Amniotic stem cell (primary cell): ENCODE results near the gene DLX3.

Experiments used
- DNase-seq: peaks from one replicate; lab custom pipeline; 2025; lab: John Stamatoyannopoulos, UW

Gene DLX3

DNA sequence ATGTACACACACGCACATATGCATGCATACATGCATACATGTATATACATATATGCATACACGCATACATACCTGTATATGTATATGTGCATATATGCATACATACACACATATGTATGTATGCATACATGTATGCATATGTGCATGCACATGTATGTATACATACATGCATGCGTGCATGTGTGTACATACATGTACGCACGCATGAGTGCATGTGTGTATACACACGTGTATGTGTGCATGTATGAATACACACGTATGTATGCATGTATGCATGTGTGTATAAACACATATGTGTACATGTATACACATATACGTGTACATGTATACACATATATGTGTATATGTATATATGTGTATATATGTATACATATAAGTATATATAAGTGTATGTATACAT, 28.5 kb upstream of the DLX3 start:
- no peak for DNase-seq

DNA sequence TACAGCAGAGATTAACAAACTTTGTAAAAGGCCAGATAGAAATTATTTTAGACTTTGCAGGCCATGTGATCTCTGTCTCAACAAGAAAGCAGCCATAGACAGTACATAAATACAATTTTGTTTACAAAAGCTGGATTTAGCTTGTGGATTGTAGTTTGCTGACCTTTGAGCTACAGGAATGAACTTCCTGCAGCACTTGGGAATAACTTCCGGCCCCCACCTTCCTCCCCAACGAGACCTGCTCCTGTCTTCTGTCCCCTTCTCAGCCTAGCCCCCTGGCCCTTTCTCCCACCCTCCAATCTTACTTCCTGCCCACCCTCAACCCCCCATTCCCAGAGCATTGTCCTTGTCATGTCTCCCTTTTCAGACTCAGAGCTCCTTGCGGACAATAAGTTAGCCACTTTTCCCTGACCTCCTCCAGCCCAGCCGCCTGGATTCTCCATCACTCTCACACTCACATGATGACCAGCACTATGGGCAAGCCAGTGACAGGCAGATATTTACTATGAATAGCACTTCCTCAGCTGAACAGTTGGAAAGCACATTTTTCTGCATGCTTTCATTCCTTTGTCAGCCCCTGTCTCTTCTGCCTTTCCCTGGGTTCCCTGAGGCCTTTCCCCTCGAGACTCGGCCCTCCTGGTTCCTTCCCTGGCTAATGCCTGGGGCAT, 27.6 kb upstream of the DLX3 start:
- no peak for DNase-seq

DNA sequence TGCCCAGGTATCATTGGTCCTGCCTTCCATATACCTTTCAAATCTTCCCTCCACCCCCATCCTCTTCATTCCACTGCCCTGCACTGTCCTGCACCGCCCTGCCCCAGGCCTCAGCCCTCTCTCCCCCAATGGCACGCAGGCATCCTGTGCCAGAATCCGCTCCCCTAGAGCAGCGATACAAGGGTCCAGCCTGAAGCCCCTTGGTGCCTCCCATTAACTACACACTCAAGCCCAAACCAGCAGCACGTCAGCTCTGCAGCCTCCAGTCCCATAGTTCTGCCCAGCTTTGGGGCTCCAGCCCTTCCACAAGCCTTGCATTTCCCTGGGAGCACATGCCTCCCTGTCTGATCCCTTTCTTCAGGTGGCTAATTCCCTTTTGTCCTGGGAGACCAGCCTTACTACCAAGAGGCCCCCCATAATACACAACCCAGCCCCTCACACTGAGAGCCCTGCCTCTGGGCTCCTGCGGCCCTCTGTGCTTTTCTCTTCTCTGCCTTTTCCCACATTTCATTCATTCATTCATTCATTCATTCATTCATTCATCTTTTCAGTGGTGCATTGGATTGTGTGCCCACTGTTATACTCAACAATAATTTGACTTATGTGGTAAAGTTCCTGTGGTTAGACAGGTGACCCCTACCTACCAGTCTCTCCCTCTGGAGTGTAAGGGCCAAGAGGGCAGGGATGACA, 26.8 kb upstream of the DLX3 start:
- no peak for DNase-seq

DNA sequence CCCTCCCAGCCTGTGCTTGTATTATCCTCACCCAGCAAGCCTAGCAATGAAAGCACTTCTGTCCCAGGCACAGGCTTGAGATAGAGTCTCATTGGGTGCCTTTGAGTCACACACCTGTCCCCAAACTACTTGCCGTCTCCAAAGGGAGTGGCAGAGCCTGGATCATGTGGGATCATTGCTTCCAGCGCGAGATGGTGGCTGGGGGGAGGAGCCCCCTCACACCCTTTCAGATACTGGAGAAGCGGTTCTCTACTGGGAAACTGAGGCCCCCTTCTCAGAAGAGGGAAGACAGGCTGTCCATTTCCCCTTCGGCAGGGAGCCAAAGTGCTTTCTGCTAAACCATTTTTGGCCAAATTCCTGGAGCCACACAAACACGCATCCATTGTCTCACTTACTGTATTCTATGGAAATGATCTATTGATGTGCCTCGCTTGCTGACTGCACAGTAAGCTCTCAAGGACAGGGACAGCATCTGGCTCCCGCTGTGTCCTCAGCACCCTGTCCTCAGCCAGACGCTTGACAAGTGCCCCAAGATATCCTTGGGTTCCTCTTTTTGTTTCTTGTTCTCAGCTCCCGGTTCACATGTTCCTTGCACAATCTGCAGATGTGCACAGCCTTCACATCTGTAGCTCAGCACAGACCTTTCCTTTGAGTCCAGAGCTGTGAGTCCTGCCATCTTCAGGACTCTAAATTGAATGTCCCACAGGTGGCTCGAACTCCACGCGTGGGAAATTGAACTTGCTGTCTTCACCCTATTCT, 26.0 kb upstream of the DLX3 start:
- no peak for DNase-seq

DNA sequence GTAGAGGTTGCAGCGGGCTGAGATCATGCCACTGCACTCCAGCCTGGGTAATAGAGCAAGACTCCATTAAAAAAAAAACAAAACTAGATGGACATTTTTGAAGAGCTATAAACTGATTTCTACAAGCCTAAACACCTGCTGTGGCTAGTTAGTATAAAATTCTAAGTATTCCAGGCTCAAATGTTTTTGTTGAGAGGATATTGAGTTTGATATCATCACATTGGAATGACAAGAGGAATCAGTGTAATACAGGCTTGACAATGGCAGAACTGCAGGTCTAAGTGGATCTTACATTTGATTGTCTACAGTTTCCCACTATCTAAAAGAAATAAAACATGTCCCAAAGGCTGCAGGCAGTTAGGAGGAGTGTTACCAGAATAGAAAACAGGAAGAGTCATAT, 23.9 kb upstream of the DLX3 start:
- no peak for DNase-seq

DNA sequence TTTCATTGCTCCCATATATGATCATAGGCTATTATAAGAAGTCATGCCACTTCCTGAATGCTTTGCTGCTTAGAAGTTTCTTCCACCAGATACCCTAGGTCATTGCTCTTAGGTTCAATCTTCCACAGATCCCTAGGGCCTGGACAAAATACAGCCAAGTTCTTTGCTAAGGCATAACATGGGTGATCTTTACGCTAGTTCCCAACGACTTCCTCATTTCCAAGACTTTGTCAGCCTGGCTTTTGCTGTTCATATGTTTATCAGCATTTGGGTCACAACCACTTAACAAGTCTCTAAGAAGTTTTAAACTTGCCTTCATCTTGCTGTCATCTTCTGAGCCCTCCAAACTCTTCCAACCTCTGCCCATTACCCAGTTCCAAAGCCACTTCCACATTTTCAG, 20.1 kb upstream of the DLX3 start:
- no peak for DNase-seq

DNA sequence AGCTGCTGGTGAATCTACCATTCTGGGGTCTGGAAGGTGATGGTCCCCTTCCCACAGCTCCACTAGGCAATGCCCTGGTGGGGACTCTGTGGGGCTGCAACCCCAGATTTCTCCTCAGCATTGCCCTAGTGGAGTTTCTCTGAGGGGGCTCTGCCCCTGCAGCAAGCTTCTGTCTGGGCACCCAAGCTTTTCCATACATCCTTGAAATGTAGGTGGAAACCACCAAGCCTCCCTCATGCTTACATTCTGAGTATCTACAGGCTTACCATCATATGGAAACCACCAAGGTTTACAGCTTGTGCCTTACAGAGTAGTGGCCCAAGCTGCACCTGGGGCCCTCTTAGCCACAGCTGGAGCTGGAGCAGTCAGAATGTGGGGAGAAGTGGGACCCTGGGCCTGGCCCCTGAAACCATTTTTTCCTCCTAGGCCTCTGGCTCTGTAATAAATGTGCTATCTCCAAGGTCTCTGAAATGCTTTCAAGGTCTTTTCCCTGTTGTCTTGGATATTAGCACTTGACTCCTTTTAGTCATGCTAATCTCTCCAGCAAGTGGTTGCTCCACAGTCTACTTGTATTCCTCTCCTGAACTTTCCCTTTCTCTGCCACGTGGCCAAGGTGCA, 19.6 kb upstream of the DLX3 start:
- DNase-seq, result no peak

DNA sequence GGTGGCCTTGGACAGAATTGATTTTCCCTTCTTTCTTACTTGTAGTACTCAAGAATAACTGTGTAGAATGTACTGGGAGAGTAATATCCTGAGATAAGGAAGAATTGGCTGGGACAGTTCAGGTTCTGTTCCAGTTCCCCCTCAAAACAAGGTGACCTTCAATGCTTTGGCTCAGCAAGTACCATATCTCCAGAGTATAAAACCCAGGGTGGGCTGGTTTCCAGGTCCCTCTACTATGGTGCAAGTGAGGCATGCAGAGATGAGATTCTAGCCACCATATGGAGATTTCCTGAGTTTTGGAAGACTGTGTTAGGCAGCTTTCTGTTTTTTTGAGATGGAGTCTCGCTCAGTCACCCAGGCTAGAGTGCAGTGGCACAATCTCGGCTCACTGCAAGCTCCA, 18.1 kb upstream of the DLX3 start:
- DNase-seq, result no peak

DNA sequence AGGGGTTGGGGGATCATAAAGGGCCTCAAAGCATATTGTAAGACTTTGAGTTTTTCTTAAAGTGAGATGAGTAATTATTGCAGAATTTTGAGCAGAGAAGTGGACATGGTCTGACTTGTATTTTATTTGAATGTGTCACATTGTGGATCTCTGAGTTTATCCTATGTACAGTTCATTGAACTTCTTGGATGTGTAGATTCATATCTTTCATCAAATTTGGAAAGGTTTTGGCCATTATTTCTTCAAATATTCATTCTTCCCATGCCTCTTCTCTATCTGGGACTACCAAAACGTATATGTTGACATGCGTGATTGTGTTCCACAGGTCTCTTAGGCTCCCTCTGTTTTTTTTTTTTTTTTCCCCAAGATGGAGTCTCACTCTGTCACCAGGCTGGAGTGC, 14.3 kb upstream of the DLX3 start:
- DNase-seq, result no peak

DNA sequence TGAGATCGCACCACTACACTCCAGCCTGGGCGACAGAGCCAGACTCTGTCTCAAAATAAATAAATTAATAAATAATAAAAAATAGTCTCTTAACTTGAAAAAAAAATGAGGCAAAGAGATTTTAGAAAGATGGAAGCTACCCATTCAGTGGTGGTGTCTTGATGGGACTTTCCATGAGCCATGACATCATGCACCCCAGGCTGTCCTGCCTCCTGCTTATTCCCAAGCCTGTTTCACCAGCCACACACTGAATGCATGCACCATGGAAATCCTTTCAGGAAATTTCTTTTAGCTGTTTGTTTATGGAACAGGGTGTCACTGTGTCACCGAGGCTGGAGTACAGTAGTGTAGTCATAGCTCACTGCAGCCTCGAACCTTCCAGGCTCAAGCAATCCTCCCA, 8.9 kb upstream of the DLX3 start:
- DNase-seq, result no peak

DNA sequence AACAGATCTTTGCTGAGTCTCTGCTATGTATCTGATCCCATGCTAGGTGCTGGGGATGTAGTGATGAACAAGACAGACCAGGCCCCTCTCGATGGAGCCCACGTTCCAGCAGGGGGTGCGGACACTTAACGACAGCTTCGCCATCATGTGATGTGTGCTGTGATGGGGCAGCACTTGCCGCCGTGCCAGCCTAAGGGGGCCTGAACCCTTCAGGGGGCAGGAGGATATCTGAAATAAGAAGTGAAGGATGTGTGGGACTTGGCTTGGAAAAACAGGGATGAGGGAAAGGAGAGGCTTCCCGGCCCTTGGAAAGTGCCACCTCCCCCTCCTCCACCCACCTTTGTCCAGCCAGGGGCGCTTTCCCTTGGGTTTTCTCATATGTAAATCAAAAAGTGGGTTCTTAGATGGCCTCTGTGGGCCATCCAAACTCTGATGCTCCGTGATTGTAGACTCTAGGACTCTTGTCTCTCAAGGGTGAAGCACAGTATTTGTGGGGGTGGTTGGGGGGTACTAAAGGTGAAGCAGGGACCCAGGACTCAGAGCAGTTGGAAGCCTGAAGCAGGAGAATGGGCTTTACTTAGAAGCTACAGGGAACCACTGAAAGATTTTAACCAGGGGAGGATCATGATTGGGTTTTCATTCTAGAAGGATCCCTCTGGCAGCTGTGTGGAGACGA, 4.0 kb upstream of the DLX3 start:
- no peak for DNase-seq

DNA sequence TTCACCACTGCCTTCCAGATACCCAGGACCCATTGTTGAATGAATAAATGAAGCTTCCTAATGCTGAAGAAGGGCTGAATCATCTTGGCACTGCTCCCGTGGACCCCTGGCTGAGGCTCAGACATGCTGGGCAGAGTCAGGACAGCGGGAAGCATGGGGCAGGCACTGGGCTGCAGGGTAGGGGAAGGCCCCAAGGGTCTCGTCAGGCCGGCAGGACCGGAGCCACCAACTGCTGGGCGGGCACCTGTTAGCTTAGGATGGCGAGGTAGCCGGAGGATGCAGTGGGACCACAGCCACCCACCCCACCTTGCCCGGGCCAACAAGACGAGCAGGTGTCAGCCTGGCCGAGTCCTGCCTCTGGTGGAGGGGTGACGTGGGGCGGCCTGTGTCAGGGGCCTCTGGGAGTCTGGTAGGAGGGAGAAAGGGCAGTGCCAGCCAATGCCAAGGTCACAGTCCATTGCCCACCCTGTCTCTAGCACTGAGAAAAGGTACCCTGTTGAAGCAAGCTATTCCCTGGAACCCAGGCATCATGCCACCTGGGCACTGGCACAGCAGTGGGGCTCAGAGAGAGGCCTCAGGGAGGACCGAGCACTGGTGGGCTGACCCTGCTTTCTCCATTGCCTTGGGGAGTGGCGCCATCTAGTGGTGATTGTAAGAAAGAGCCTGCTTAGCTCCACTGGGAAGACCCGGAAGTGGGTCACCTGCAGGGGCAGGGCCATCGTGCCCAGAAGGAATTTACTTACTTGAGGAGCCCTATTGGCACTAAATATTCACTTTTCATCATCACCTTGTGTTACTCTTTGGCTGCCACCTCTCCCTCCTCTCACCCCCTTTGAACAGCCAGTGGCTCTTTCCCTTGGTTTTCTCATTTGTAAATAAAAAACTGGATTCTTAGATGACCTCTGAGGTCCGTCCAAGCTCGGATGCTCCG, 3.0 kb upstream of the DLX3 start:
- peak; percentile 78 for DNase-seq

DNA sequence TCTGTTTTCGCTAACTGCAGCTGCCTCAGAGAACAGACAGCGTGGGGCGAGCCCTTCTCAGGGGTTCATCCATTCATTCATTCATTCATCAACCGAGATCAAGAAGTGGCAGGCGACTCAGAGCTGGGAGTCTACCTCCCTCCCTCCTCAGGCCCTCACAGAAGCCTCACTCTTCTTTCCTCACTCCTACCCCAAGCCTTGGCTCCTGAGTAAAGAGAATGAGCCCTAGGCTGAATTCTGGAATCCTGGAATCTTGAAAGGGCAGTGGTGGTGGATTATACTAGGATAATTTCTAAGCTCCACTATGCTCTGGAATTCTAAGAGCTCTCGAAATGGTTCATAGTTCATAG, 2.3 kb upstream of the DLX3 start:
- no peak for DNase-seq

DNA sequence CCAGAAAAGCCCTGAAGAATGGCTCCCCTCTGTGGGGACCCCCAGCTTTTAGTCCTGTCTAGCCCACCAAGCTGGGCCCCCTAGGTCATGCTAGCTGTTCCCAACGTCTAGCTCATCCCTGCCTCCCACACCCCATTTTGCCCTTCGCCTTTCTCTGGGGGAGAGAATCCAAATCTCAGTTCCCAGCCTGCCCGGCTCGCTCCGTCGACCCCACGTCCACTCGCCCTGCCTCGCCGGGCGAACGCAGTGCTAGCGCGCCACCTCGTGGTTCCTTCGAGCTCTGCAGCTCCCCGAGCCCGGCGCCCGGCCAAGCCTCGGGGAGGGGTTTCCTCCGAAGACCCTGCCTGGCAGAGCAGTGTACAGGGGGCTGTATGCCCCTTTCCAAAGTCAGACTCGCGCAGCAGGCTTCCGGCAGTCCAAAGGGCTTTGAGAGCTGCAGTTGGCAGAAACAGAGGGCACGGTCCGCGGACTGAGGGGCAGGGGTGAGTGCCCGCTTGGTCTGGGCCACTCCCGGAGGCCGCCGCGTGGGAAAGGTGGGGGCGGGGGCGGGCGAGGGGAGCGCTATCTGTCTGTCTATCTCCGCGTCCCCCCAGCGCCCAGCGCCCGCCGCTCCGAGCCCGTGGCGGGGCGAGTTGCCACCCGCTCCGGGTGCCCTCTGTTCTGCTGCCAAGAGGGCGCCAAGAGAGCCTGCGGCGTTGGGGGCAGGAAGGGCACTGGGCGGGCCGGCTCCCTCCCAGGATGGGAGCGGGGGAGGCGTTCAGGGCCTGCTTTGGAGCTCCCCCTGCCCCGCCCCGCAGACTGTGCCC, 1.7 kb upstream of the DLX3 start:
- no peak for DNase-seq

DNA sequence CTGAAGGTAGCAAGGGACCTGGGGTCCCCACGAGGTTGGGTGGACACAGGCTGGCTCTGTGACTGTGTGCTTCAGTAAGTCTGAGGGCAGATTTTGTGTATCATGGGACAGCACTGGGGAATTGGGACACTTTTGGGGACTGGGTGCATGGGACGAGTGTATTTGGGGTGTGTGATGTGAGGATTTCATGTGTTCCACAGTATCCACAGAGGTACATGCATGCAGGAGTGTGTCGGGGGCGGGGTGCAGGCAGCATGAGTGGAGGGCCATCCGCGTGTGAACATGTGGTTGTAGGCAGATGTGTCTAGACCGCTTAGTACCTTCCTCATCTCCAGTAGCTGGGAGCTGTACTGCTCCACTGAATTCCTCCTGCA, 1.1 kb upstream of the DLX3 start:
- DNase-seq, result no peak

DNA sequence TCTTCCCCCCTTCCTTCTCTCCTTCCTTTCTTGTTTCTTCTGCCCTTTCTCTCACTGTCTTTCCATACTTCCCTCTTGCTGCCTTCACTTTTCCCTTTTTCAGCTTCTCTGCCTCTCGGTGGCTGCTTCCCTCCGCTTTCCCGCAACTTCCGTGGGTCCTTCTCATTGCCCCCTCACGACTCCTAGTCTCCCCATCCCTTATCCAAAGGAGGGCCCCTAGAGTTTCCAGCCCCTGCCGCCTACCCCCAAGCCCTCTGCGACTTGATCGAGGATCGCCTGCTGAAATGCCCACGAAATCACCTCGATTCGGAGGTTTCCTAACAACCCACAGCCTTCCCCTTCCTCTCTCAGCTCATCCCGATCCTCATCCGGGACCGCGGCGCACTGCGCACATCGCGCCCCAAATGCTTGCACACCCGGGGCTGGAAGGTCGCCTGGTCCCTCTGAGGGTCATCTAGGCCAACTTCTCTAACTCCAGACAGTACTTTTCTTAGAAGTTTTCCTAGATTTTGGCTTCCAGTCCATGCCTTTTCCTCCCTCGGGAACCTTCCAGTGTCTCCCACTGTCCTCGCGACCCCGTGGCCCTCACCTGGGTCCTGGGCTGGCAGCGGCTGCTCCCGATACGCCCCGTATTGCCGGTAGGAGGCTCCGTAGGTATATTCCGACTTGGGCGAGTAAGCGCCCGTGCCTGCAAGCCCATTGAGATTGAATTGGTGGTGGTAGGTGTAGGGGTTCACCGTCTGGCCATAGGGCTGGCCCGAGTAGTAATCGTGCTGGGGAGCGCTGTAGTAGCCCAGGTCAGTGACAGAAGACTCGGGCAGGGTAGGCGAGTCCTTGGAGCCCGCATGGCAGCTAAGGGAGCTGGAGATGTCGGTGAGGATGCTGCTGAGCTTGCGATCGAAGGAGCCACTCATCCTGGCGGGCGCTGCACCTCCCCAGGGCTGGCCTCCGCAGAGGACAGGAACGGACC, 654 bp downstream of the DLX3 start:
- DNase-seq, result no peak

DNA sequence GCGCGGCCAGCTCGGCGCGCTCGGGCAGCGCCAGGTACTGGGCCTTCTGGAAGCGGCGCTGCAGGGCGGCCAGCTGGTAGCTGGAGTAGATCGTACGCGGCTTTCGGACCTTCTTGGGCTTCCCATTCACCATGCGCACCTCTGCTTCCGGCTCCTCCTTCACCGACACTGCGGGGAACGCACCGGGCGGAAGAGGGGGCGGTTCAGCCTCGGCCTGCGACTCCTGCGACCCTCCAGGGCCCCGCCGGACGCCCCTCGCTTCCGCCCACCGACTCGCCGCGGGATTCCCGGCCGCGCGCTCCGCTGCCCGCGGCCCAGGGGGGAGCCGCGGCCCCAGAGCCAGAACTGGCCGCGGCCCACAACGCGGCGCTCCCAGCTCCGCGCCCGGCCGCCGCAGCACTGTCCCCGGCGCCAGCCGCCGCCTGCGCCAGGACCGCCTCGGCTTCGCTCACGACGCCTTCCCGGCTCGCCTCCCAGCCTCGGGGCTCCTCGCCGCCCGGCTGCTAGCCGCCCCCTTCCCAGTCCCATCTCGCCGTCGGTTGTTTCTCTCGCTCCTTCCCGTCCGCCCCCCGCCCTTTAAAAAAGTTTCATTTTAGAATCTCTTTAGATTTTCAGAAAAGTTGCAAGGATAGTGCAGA, 1.5 kb downstream of the DLX3 start:
- DNase-seq, result no peak

DNA sequence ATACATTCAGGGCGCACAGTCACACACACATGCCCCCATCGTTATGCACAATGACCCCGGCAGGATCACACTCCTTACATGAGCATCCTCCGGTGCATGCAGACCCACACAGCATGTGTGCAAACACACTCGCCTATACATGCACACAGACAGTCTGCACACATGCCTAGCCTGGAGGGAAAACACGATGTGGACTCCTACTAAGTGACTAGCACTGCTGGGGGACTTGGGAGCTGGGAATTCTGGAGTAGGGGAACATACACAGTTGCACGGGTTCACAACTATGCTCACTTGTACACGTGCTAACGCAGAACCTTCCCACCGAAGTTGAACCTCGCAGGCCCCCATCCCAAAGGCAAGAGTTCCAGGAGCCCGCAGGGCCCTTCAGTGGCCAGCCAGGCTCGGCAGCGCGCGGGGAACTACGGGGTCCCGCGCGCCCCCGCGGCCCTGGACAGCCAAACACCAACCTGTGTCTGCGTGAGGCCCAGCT, 2.0 kb downstream of the DLX3 start:
- no peak for DNase-seq
